Measurements from ENCODE around the gene GRM7. TPM values are rescaled to one million over a fixed set of nuclear protein-coding genes. Genes with fewer than 3 reads are reported as not detected.

Gene GRM7
- total and polyA plus RNA-seq, 2 experiments from 2014 or later, result 0.40 TPM; not detected in 1

DNA sequence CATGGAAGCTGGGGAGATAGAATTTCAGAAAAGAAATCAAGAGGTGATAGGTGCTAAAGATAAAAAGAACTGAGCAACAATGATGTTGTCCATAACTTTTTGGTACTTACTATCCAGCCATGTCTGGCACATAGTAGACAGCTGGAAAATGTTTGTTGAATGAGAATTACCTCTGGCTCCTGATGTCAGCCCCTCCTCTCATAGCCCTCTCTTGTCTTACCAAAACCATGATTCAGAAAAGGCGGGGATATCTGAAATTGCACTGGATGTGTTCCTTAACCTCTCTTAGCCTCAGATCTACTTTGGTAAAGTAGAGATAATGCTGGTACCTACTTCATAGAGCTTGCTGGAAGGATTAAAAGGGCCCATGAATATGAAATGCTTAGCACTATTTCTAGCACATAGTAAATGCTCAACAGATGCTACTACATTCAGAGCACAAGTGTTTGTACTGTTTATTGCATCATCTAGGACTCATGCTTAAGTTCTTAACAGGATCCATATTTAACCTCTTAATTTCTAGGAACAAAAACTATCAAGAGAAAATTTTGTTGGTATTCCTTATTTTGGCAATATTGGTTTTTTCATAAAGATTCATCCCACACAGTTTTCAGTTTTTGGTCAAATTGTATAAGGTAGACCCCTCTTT is 859.9 kb downstream of the GRM7 start:
- no peak for ATAC-seq
- no peak overlapping the region for H3K27ac ChIP-seq (ENCODE audit: low read depth)
- H3K4me2 ChIP-seq, result no peak overlapping the region
- Mint-ChIP-seq H3K4me3 (no peak overlapping the region), H3K27me3 (ENCODE audit: insufficient read depth, low read depth, poor library complexity) (no peaks in the 10 kb centered on the region), H3K9me3 (no peaks in the 10 kb centered on the region; the same call in 2 of the 3 replicates), H3K36me3 (ENCODE audit: low read depth) (no peaks in the 10 kb centered on the region), H3K27ac (no peak overlapping the region), H3K4me1 (peaks cover 6% of the 10 kb centered on the region)
- TF ChIP-seq, protein P1, sequence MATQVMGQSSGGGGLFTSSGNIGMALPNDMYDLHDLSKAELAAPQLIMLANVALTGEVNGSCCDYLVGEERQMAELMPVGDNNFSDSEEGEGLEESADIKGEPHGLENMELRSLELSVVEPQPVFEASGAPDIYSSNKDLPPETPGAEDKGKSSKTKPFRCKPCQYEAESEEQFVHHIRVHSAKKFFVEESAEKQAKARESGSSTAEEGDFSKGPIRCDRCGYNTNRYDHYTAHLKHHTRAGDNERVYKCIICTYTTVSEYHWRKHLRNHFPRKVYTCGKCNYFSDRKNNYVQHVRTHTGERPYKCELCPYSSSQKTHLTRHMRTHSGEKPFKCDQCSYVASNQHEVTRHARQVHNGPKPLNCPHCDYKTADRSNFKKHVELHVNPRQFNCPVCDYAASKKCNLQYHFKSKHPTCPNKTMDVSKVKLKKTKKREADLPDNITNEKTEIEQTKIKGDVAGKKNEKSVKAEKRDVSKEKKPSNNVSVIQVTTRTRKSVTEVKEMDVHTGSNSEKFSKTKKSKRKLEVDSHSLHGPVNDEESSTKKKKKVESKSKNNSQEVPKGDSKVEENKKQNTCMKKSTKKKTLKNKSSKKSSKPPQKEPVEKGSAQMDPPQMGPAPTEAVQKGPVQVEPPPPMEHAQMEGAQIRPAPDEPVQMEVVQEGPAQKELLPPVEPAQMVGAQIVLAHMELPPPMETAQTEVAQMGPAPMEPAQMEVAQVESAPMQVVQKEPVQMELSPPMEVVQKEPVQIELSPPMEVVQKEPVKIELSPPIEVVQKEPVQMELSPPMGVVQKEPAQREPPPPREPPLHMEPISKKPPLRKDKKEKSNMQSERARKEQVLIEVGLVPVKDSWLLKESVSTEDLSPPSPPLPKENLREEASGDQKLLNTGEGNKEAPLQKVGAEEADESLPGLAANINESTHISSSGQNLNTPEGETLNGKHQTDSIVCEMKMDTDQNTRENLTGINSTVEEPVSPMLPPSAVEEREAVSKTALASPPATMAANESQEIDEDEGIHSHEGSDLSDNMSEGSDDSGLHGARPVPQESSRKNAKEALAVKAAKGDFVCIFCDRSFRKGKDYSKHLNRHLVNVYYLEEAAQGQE (IDR thresholded peaks at IDR 0.05; ENCODE audit: unreplicated experiment), result no peak
- TF ChIP-seq EZH2 (IDR thresholded peaks at IDR 0.05; ENCODE audit: low read depth, unreplicated experiment) (no peak), POLR2AphosphoS5 (IDR thresholded peaks at IDR 0.05; ENCODE audit: low read depth) (no peak), ZNF331 (CRISPR knock-in tag; IDR thresholded peaks at IDR 0.05; ENCODE audit: low read depth) (no peak), ZNF114 (CRISPR knock-in tag; IDR thresholded peaks at IDR 0.05) (no peak), NANOG (IDR thresholded peaks at IDR 0.05; ENCODE audit: borderline replicate concordance) (no peak), ETS1 (IDR thresholded peaks at IDR 0.05) (no peak), CREB1 (CRISPR knock-in tag; IDR thresholded peaks at IDR 0.05; ENCODE audit: low read depth) (no peak), STAT1 (IDR thresholded peaks at IDR 0.05; ENCODE audit: unreplicated experiment) (no peak)
- TF ChIP-seq, protein P2, sequence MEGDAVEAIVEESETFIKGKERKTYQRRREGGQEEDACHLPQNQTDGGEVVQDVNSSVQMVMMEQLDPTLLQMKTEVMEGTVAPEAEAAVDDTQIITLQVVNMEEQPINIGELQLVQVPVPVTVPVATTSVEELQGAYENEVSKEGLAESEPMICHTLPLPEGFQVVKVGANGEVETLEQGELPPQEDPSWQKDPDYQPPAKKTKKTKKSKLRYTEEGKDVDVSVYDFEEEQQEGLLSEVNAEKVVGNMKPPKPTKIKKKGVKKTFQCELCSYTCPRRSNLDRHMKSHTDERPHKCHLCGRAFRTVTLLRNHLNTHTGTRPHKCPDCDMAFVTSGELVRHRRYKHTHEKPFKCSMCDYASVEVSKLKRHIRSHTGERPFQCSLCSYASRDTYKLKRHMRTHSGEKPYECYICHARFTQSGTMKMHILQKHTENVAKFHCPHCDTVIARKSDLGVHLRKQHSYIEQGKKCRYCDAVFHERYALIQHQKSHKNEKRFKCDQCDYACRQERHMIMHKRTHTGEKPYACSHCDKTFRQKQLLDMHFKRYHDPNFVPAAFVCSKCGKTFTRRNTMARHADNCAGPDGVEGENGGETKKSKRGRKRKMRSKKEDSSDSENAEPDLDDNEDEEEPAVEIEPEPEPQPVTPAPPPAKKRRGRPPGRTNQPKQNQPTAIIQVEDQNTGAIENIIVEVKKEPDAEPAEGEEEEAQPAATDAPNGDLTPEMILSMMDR (conservative IDR thresholded peaks at IDR 0.05; ENCODE audit: low read depth in 2 of 2), result no peak
- H3K36me3 ChIP-seq (ENCODE audit: insufficient read depth), result no peaks in the 10 kb centered on the region
- no peak overlapping the region for H3K4me3 ChIP-seq
- peaks cover 6% of the 10 kb centered on the region; the same call in 1 of the 2 replicates for H3K9me2 ChIP-seq (ENCODE audit: insufficient read depth)
- H2AFZ ChIP-seq, result no peak overlapping the region
- no peaks in the 10 kb centered on the region for H3K27me3 ChIP-seq (ENCODE audit: insufficient read depth)
- H3K79me2 ChIP-seq (replicated peaks; ENCODE audit: insufficient read depth), result no peaks in the 10 kb centered on the region
- H3K4me1 ChIP-seq (ENCODE audit: insufficient read depth), result no peaks in the 10 kb centered on the region
- DNase-seq (ENCODE audit: low spot score), result no peak
- no peaks in the 10 kb centered on the region for H3F3A ChIP-seq (replicated peaks; ENCODE audit: low read depth)
- H4K20me1 ChIP-seq (replicated peaks; ENCODE audit: insufficient read depth), result no peaks in the 10 kb centered on the region
